Trophoblast cell (in vitro differentiated cells and primary cell): ENCODE results near the gene GALNT6.
A peak's percentile ranks its signal among the peaks of the same experiment; 100 is the strongest.

ENCODE experiments used
- DNase-seq, 2 donors: peaks; one replicate each; pipeline ENCODE4 v3.0.0-alpha.2; 2016
- H2AFZ ChIP-seq: 2 replicates; pipeline ENCODE4 v1.6.1; 2013; ENCODE audit warnings: low read length, moderate library complexity, mild to moderate bottlenecking; ENCODE audit not compliant: insufficient read depth, poor library complexity
- H2AK5ac ChIP-seq: 2 replicates; pipeline ENCODE4 v1.6.1; 2013; ENCODE audit warnings: mild to moderate bottlenecking, low read length
- H2BK120ac ChIP-seq: 2 replicates; pipeline ENCODE4 v1.6.1; 2013; ENCODE audit warnings: low read length, mild to moderate bottlenecking, moderate library complexity; ENCODE audit not compliant: insufficient read depth, poor library complexity
- H2BK12ac ChIP-seq: 2 replicates; pipeline ENCODE4 v1.6.1; 2013; ENCODE audit warnings: mild to moderate bottlenecking, low read length, moderate library complexity
- H2BK5ac ChIP-seq: 2 replicates; pipeline ENCODE4 v1.6.1; 2013; ENCODE audit warnings: low read length, low read depth, moderate library complexity, mild to moderate bottlenecking; ENCODE audit not compliant: poor library complexity
- H3K14ac ChIP-seq: 2 replicates; pipeline ENCODE4 v1.6.1; 2013; ENCODE audit warnings: mild to moderate bottlenecking, low read length
- H3K18ac ChIP-seq: 2 replicates; pipeline ENCODE4 v1.6.1; 2013; ENCODE audit warnings: mild to moderate bottlenecking, low read length
- H3K23ac ChIP-seq: 2 replicates; pipeline ENCODE4 v1.6.1; 2013; ENCODE audit warnings: low read length
- H3K27ac ChIP-seq: 2 replicates; pipeline ENCODE4 v1.5.1; 2013; ENCODE audit warnings: low read depth, mild to moderate bottlenecking, inconsistent platforms, low read length, moderate library complexity
- H3K27me3 ChIP-seq: 2 replicates; pipeline ENCODE4 v1.6.1; 2013; ENCODE audit warnings: inconsistent platforms, mild to moderate bottlenecking, low read length, moderate library complexity; ENCODE audit not compliant: insufficient read depth
- H3K36me3 ChIP-seq, 2 experiments: 1 replicate in 1 of 2; 2 replicates in 1 of 2; pipeline ENCODE4 v1.6.1; 2013; ENCODE audit warnings: low read length in 2 of 2, mild to moderate bottlenecking in 2 of 2, moderate library complexity in 1 of 2; ENCODE audit not compliant: insufficient read depth in 2 of 2, control insufficient read depth in 1 of 2
- H3K4ac ChIP-seq: 2 replicates; pipeline ENCODE4 v1.6.1; 2013; ENCODE audit warnings: low read depth, mild to moderate bottlenecking, low read length, moderate library complexity
- H3K4me1 ChIP-seq, 2 experiments: 1 replicate in 1 of 2; 2 replicates in 1 of 2; pipeline ENCODE4 v1.6.1; 2013; ENCODE audit warnings: low read length in 2 of 2, mild to moderate bottlenecking in 2 of 2, moderate library complexity in 1 of 2; ENCODE audit not compliant: insufficient read depth in 2 of 2, control insufficient read depth in 1 of 2
- H3K4me2 ChIP-seq: 2 replicates; pipeline ENCODE4 v1.6.1; 2013; ENCODE audit warnings: inconsistent platforms, mild to moderate bottlenecking, low read length, moderate library complexity
- H3K4me3 ChIP-seq: 2 replicates; pipeline ENCODE4 v1.5.1; 2013; ENCODE audit warnings: mild to moderate bottlenecking, low read depth, low read length, inconsistent platforms
- H3K79me1 ChIP-seq: one replicate; pipeline ENCODE4 v1.6.1; 2013; ENCODE audit warnings: low read length
- H3K79me2 ChIP-seq: 2 replicates; pipeline ENCODE4 v1.6.1; 2013; ENCODE audit warnings: low read length, mild to moderate bottlenecking; ENCODE audit not compliant: control insufficient read depth, insufficient read depth, poor library complexity
- H3K9ac ChIP-seq: 2 replicates; pipeline ENCODE4 v1.6.1; 2013; ENCODE audit warnings: mild to moderate bottlenecking, low read length
- H3K9me3 ChIP-seq: 2 replicates; pipeline ENCODE4 v1.6.1; 2013; ENCODE audit warnings: low read depth, mild to moderate bottlenecking, control low read depth, inconsistent platforms, low read length; ENCODE audit not compliant: insufficient read depth
- H4K12ac ChIP-seq: 2 replicates; pipeline ENCODE4 v1.6.1; 2013; ENCODE audit warnings: low read depth, mild to moderate bottlenecking, low read length, moderate library complexity
- H4K8ac ChIP-seq: 2 replicates; pipeline ENCODE4 v1.6.1; 2013; ENCODE audit warnings: low read depth, mild to moderate bottlenecking, low read length, moderate library complexity
- H4K91ac ChIP-seq: one replicate; pipeline ENCODE4 v1.6.1; 2013; ENCODE audit warnings: low read depth, mild to moderate bottlenecking, low read length, moderate library complexity
- WGBS: extraction: QIAGEN DNeasy Blood & Tissue Kit; methylation state at CpG from one replicate; pipeline ENCODE4 v1.1.7; 2013; ENCODE audit warnings: missing lambda C conversion rate; ENCODE audit not compliant: insufficient read length, insufficient coverage; ENCODE audit errors: extremely low coverage; 5-methylcytosine and 5-hydroxymethylcytosine counted together

Gene GALNT6

DNA sequence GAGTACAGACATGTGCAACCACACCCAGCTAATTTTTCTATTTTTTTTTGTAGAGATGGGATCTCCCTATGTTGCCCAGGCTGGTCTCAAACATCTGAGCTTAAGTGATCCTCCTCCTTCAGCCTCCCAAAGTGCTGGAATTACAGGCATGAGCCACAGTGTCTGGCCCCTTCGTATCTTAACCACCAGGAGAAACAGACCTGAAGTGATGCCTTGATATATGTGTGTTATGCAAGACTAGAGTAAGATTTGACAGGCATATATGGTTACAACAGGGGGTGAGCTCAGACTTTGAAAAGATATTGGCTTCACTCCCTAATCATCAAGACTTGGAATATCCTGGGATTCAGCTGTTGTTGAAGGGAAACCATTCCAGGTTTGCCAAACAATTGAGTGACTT lies 10.7 kb upstream of the GALNT6 start:
- H3K14ac ChIP-seq: no peak overlapping the region
- H2AFZ ChIP-seq: no peak overlapping the region
- peaks cover 20 to 36% of the 10 kb centered on the region in 2 experiments for H3K4me1 ChIP-seq
- H3K18ac ChIP-seq: peak overlapping the region; percentile 45
- H3K79me2 ChIP-seq: peaks cover 4% of the 10 kb centered on the region
- WGBS: no CpG with 5 or more reads among the region's 1 CpG
- no peak overlapping the region for H4K8ac ChIP-seq
- peak overlapping the region; percentile 69 for H2BK12ac ChIP-seq
- H3K23ac ChIP-seq: no peak overlapping the region
- peaks cover 26% of the 10 kb centered on the region for H3K79me1 ChIP-seq
- peak; percentile 31 to 66 for DNase-seq
- H3K4ac ChIP-seq: no peak overlapping the region
- H3K27me3 ChIP-seq: no peaks in the 10 kb centered on the region
- no peak overlapping the region for H2BK5ac ChIP-seq
- H3K9me3 ChIP-seq: no peaks in the 10 kb centered on the region
- no peak overlapping the region for H3K27ac ChIP-seq
- H3K9ac ChIP-seq: no peak overlapping the region
- no peak overlapping the region for H2BK120ac ChIP-seq
- peaks cover 11% of the 10 kb centered on the region in 2 experiments for H3K36me3 ChIP-seq
- no peak overlapping the region for H4K12ac ChIP-seq
- no peak overlapping the region for H3K4me3 ChIP-seq
- H3K4me2 ChIP-seq: no peak overlapping the region
- H4K91ac ChIP-seq: no peak overlapping the region
- no peak overlapping the region for H2AK5ac ChIP-seq

DNA sequence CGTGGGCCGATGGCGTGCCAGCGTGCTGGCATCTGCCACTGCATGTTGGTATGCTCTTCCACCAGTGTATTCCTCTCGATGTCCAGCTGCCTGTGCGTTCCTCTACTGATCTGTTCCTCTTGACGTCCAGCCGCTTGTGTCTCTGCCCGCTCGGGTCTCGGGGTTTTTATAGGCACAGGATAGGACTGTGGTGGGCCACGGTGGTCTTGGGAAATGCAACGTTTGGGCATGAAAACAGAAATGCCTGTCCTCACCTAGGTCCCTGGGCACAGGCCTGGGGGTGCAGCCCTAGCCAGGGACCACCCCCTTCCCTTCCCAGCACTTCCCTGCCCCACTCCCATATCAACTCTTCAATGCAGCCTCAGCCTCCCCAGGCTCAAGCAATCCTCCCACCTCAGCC lies 10.3 kb upstream of the GALNT6 start:
- H3K27me3 ChIP-seq: no peaks in the 10 kb centered on the region
- H3K4me1 ChIP-seq: peaks cover 20 to 33% of the 10 kb centered on the region in 2 experiments
- peak overlapping the region; percentile 73 for H2AK5ac ChIP-seq
- no peak overlapping the region for H3K9ac ChIP-seq
- H2AFZ ChIP-seq: no peak overlapping the region
- H2BK12ac ChIP-seq: peak overlapping the region; percentile 69
- peak overlapping the region; percentile 45 for H3K18ac ChIP-seq
- H3K4ac ChIP-seq: peak overlapping the region; percentile 49
- H2BK5ac ChIP-seq: peak overlapping the region; percentile 8
- H4K12ac ChIP-seq: no peak overlapping the region
- peaks cover 4% of the 10 kb centered on the region for H3K79me2 ChIP-seq
- H3K9me3 ChIP-seq: no peaks in the 10 kb centered on the region
- H2BK120ac ChIP-seq: no peak overlapping the region
- H3K27ac ChIP-seq: no peak overlapping the region
- H3K4me3 ChIP-seq: no peak overlapping the region
- H3K79me1 ChIP-seq: peaks cover 22% of the 10 kb centered on the region
- H3K4me2 ChIP-seq: no peak overlapping the region
- no peak overlapping the region for H3K23ac ChIP-seq
- peaks cover 11% of the 10 kb centered on the region in 2 experiments for H3K36me3 ChIP-seq
- no peak for DNase-seq
- H4K8ac ChIP-seq: peak overlapping the region; percentile 22
- no CpG with 5 or more reads among the region's 13 CpGs for WGBS
- H4K91ac ChIP-seq: peak overlapping the region; percentile 32
- H3K14ac ChIP-seq: peak overlapping the region; percentile 35

DNA sequence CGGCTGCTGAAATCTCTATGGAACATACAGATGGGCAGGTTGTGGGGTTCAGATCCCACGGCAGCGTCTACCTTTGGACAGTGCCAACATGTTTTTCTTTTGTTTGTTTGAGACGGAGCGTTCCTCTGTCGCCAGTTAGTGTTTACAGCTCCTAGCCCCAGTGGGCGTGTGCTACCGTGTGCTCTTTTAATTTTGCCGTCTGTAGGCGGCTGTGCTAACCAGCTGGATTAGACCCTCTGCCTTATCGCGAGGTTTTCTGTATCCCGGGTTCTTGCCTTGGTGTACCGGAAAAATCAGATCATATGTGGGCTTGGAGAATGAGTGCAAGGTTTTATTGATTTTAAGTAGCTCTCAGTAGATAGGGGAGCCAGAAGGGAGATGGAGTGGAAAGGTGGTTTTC lies 9.8 kb upstream of the GALNT6 start:
- no peak overlapping the region for H3K4me2 ChIP-seq
- no peaks in the 10 kb centered on the region for H3K9me3 ChIP-seq
- peaks cover 11% of the 10 kb centered on the region in 2 experiments for H3K36me3 ChIP-seq
- DNase-seq: no peak
- H2BK120ac ChIP-seq: no peak overlapping the region
- H3K23ac ChIP-seq: no peak overlapping the region
- H2AK5ac ChIP-seq: peak overlapping the region; percentile 73
- no peak overlapping the region for H3K4me3 ChIP-seq
- H3K4me1 ChIP-seq: peaks cover 20 to 30% of the 10 kb centered on the region in 2 experiments
- peaks cover 22% of the 10 kb centered on the region for H3K79me1 ChIP-seq
- peak overlapping the region; percentile 59 for H4K8ac ChIP-seq
- no peak overlapping the region for H3K9ac ChIP-seq
- no peak overlapping the region for H4K91ac ChIP-seq
- H3K14ac ChIP-seq: peak overlapping the region; percentile 52
- no peak overlapping the region for H3K27ac ChIP-seq
- H3K79me2 ChIP-seq: peaks cover 2% of the 10 kb centered on the region
- H3K18ac ChIP-seq: peak overlapping the region; percentile 45
- H3K4ac ChIP-seq: peak overlapping the region; percentile 49
- peak overlapping the region; percentile 8 for H2BK5ac ChIP-seq
- H2AFZ ChIP-seq: no peak overlapping the region
- no peaks in the 10 kb centered on the region for H3K27me3 ChIP-seq
- WGBS: no CpG with 5 or more reads among the region's 14 CpGs
- H2BK12ac ChIP-seq: peak overlapping the region; percentile 74
- H4K12ac ChIP-seq: no peak overlapping the region

DNA sequence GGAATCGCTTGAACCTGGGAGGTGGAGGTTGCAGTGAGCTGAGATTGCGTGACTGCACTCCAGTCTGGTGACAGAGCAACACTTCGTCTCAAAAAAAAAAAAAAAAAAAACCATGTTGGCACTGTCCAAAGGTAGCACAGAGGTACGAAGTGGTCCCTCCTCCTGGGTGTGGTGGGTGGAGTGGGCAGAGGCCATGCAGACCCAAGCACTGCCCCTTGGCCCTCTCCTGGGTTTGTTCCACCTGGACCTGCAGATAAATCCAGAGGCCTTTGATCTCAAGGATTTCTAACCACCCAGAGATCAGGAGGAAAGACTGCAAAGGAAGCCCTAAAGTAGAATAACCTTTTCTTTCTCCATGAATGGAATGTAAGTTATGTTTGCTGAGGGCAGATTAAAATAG lies 8.7 kb upstream of the GALNT6 start:
- H3K36me3 ChIP-seq: peaks cover 11% of the 10 kb centered on the region in 2 experiments

More for the DNA sequence above, 8.7 kb upstream of the GALNT6 start:
- peaks cover 20% of the 10 kb centered on the region for H3K79me1 ChIP-seq
- no peak overlapping the region for H3K4me2 ChIP-seq
- peak overlapping the region; percentile 19 for H4K91ac ChIP-seq
- H3K9ac ChIP-seq: no peak overlapping the region
- no peaks in the 10 kb centered on the region for H3K27me3 ChIP-seq
- H4K8ac ChIP-seq: peak overlapping the region; percentile 30
- WGBS: no CpG with 5 or more reads among the region's 4 CpGs
- no peaks in the 10 kb centered on the region for H3K9me3 ChIP-seq
- H4K12ac ChIP-seq: no peak overlapping the region
- peaks cover 2% of the 10 kb centered on the region for H3K79me2 ChIP-seq
- no peak overlapping the region for H2BK120ac ChIP-seq
- H3K4me1 ChIP-seq: peaks cover 24 to 33% of the 10 kb centered on the region in 2 experiments
- no peak overlapping the region for H2AK5ac ChIP-seq
- no peak for DNase-seq
- peak overlapping the region; percentile 33 for H3K18ac ChIP-seq
- H2BK5ac ChIP-seq: no peak overlapping the region
- H3K14ac ChIP-seq: no peak overlapping the region
- H2AFZ ChIP-seq: no peak overlapping the region
- no peak overlapping the region for H3K23ac ChIP-seq
- H2BK12ac ChIP-seq: peak overlapping the region; percentile 67
- H3K27ac ChIP-seq: no peak overlapping the region
- no peak overlapping the region for H3K4ac ChIP-seq
- H3K4me3 ChIP-seq: no peak overlapping the region
